GM23338 (cell line): Measurements from ENCODE around the gene SCARF1. TPM values are rescaled to one million over a fixed set of nuclear protein-coding genes. Genes with fewer than 3 reads are reported as not detected.

ENCODE experiments used
- ATAC-seq: fragments of 200-7000 bp; cut with Tn5 transposase; 3 replicates; pipeline ENCODE4 v1.9.1; 2020
- DNase-seq: peaks from one replicate; pipeline ENCODE4 v3.0.0-alpha.2; 2015; ENCODE audit warnings: low spot score
- H2AFZ ChIP-seq: fragments of 200-600 bp; sonication (generic); 2 replicates; pipeline ENCODE4 v1.8.0; 2016; ENCODE audit warnings: antibody characterized with exemption, mild to moderate bottlenecking, moderate library complexity
- H3F3A ChIP-seq: fragments of 200-600 bp; sonication (generic); replicated peaks from 2 replicates; pipeline ENCODE4 v1.8.0; 2017; ENCODE audit warnings: antibody characterized with exemption, mixed run types, low read depth
- H3K27ac ChIP-seq: fragments of 200-600 bp; sonication (generic); 2 replicates; pipeline ENCODE4 v1.6.1; 2016; ENCODE audit warnings: low read depth
- H3K27me3 ChIP-seq: fragments of 200-600 bp; sonication (generic); 2 replicates; pipeline ENCODE4 v1.8.0; 2016; ENCODE audit warnings: mild to moderate bottlenecking, mixed run types, moderate library complexity; ENCODE audit not compliant: insufficient read depth
- H3K36me3 ChIP-seq: fragments of 200-600 bp; sonication (generic); 2 replicates; pipeline ENCODE4 v1.8.0; 2016; ENCODE audit warnings: mild to moderate bottlenecking; ENCODE audit not compliant: insufficient read depth
- H3K4me1 ChIP-seq: fragments of 200-600 bp; sonication (generic); 2 replicates; pipeline ENCODE4 v1.8.0; 2016; ENCODE audit warnings: mild to moderate bottlenecking, moderate library complexity; ENCODE audit not compliant: insufficient read depth
- H3K4me2 ChIP-seq: fragments of 200-600 bp; sonication (generic); 2 replicates; pipeline ENCODE4 v1.7.1; 2017; ENCODE audit warnings: mixed run types
- H3K4me3 ChIP-seq: fragments of 200-600 bp; sonication (generic); 2 replicates; pipeline ENCODE4 v1.6.1; 2016; ENCODE audit warnings: mixed run types
- H3K79me2 ChIP-seq: fragments of 200-600 bp; sonication (generic); replicated peaks from 2 replicates; pipeline ENCODE4 v1.8.0; 2017; ENCODE audit warnings: mild to moderate bottlenecking; ENCODE audit not compliant: insufficient read depth
- H3K9me2 ChIP-seq: fragments of 200-600 bp; sonication (generic); 2 replicates; pipeline ENCODE4 v1.8.0; 2017; ENCODE audit not compliant: insufficient read depth
- H4K20me1 ChIP-seq: fragments of 200-600 bp; sonication (generic); replicated peaks from 2 replicates; pipeline ENCODE4 v1.8.0; 2017; ENCODE audit warnings: mild to moderate bottlenecking; ENCODE audit not compliant: insufficient read depth
- H3K27ac Mint-ChIP-seq: 2 replicates; pipeline ENCODE4 v1.8.0; 2020; ENCODE audit warnings: inconsistent platforms, mild to moderate bottlenecking, moderate library complexity, mixed read lengths
- H3K27me3 Mint-ChIP-seq: 3 replicates; pipeline ENCODE4 v1.8.0; 2022; ENCODE audit warnings: low read depth, mild to moderate bottlenecking, moderate library complexity, mixed read lengths, inconsistent platforms; ENCODE audit not compliant: insufficient read depth, poor library complexity
- H3K36me3 Mint-ChIP-seq: 3 replicates; pipeline ENCODE4 v1.8.0; 2021; ENCODE audit warnings: low read depth, mild to moderate bottlenecking, inconsistent platforms, moderate library complexity, mixed read lengths
- H3K4me1 Mint-ChIP-seq: 3 replicates; pipeline ENCODE4 v1.8.0; 2020; ENCODE audit warnings: mild to moderate bottlenecking, inconsistent platforms, mixed read lengths
- H3K4me3 Mint-ChIP-seq: 3 replicates; pipeline ENCODE4 v1.8.0; 2021; ENCODE audit warnings: moderate library complexity, mild to moderate bottlenecking, inconsistent platforms, mixed read lengths
- H3K9me3 Mint-ChIP-seq: 3 replicates; pipeline ENCODE4 v1.8.0; 2020; ENCODE audit warnings: moderate library complexity, mild to moderate bottlenecking, inconsistent platforms, mixed read lengths
- CREB1 ChIP-seq: fragments of 250-450 bp; sonication (Bioruptor Pico); IDR thresholded peaks from 2 replicates; pipeline ENCODE4 v1.5.0; 2020; ENCODE audit warnings: low read depth, mild to moderate bottlenecking, moderate library complexity
- EZH2 ChIP-seq: fragments of 200-600 bp; sonication (generic); IDR thresholded peaks from one replicate; pipeline ENCODE4 v1.8.0; 2017; ENCODE audit warnings: antibody characterized with exemption, mild to moderate bottlenecking, low read depth; ENCODE audit not compliant: unreplicated experiment
- EZH2phosphoT487 ChIP-seq: fragments of 200-600 bp; sonication (generic); IDR thresholded peaks from one replicate; pipeline ENCODE4 v1.8.1; 2018; ENCODE audit warnings: antibody characterized with exemption; ENCODE audit not compliant: unreplicated experiment
- JUNB ChIP-seq: IDR thresholded peaks from one replicate; pipeline ENCODE4 v1.6.1; 2016; ENCODE audit warnings: antibody characterized with exemption; ENCODE audit not compliant: unreplicated experiment
- NANOG ChIP-seq: IDR thresholded peaks from 2 replicates; pipeline ENCODE4 v1.6.1; 2016; ENCODE audit warnings: antibody characterized with exemption, borderline replicate concordance
- POLR2AphosphoS5 ChIP-seq: IDR thresholded peaks from 2 replicates; pipeline ENCODE4 v1.6.1; 2016; ENCODE audit warnings: antibody characterized with exemption, low read depth
- STAT1 ChIP-seq: IDR thresholded peaks from one replicate; pipeline ENCODE4 v1.6.1; 2016; ENCODE audit warnings: antibody characterized with exemption; ENCODE audit not compliant: unreplicated experiment
- ZNF114 ChIP-seq: fragments of 250-450 bp; sonication (Bioruptor Pico); IDR thresholded peaks from 2 replicates; pipeline ENCODE4 v1.5.0; 2020; ENCODE audit warnings: mild to moderate bottlenecking, moderate library complexity
- ZNF331 ChIP-seq: fragments of 250-450 bp; sonication (Bioruptor Pico); IDR thresholded peaks from 2 replicates; pipeline ENCODE4 v1.5.0; 2020; ENCODE audit warnings: low read depth, mild to moderate bottlenecking, moderate library complexity
- polyA plus RNA-seq: library from polyadenylated mRNA; unstranded; fragments of >200 nt; fragmentation: Nextera tagmentation; extraction: Ambion mirVana; gene quantifications from 2 replicates; pipeline ENCODE4 v1.2.1, GENCODE V29; 2016
- total RNA-seq: library from RNA; depleted of rRNA; stranded (reverse); fragments of >200 nt; shearing (Covaris generic); gene quantifications from 2 replicates; pipeline ENCODE4 v1.2.3, GENCODE V29; 2014
- TF ChIP-seq, protein P1 (sequence below): IDR thresholded peaks from one replicate; pipeline ENCODE4 v1.6.1; 2018; ENCODE audit warnings: antibody characterized with exemption; ENCODE audit not compliant: unreplicated experiment
- TF ChIP-seq, protein P2 (sequence below), 2 experiments: fragments of 200-600 bp in 1 of 2; sonication (generic) in 1 of 2; conservative IDR thresholded peaks; 2 replicates each; pipeline versions ENCODE4 v1.5.1 to v1.6.1; 2016 to 2017; ENCODE audit warnings: antibody characterized with exemption in 2 of 2, low read depth in 2 of 2, mild to moderate bottlenecking in 2 of 2, moderate library complexity in 1 of 2

SCARF1 gene
- total and polyA plus RNA-seq, 2 experiments from 2014 or later, result 0.76 to 1.6 TPM

DNA sequence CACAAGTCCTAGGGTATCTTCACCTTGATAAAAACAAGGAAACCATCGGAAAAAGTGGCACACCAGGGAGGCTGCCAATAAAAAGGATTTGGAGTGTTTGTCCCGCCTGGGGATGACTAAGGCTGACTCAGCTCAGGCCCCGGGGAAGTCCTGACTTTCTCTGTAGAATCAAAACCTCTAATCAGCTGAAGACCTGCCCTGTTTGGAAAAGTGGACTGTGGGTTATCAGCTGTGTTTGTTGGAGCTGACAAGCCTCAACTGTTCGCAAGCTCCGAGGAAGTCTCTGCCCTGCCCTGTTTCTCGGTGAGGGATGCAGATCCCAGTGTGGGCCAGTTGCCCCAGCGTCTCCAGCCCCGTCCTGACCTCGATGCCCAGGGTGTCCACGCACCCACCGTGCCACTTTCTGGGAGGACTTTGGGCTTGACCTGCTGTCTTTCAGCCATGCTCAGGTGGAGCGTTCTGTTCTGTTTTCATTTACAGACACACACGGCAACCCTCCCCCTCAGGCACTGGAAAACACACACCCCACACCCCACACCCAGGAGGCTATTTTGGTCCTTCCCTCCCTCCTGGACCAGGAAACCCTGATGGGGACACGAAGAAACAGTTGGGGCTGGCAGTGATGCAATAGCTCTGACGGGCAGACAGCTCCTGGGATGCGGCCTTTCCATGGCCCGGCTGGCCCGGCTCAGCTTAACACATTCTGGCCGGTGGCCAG lies 55.3 kb downstream of the SCARF1 start:
- Histone ChIP-seq H2AFZ (no peak overlapping the region), H3K9me2 (no peaks in the 10 kb centered on the region), H3K4me3 (no peak overlapping the region), H3K36me3 (no peaks in the 10 kb centered on the region), H3F3A (peaks cover 5% of the 10 kb centered on the region; the same call in 1 of the 2 replicates), H3K27ac (no peak overlapping the region), H3K27me3 (no peaks in the 10 kb centered on the region), H4K20me1 (no peaks in the 10 kb centered on the region), H3K4me2 (no peak overlapping the region), H3K4me1 (peaks cover 11% of the 10 kb centered on the region), H3K79me2 (no peaks in the 10 kb centered on the region)
- no peak for DNase-seq
- no peaks in the 10 kb centered on the region for H3K9me3 Mint-ChIP-seq
- TF ChIP-seq POLR2AphosphoS5 (no peak), STAT1 (no peak), ZNF114 (CRISPR knock-in tag) (no peak), CREB1 (CRISPR knock-in tag) (no peak), NANOG (no peak), ZNF331 (CRISPR knock-in tag) (no peak), EZH2 (no peak)
- TF ChIP-seq, protein P1, sequence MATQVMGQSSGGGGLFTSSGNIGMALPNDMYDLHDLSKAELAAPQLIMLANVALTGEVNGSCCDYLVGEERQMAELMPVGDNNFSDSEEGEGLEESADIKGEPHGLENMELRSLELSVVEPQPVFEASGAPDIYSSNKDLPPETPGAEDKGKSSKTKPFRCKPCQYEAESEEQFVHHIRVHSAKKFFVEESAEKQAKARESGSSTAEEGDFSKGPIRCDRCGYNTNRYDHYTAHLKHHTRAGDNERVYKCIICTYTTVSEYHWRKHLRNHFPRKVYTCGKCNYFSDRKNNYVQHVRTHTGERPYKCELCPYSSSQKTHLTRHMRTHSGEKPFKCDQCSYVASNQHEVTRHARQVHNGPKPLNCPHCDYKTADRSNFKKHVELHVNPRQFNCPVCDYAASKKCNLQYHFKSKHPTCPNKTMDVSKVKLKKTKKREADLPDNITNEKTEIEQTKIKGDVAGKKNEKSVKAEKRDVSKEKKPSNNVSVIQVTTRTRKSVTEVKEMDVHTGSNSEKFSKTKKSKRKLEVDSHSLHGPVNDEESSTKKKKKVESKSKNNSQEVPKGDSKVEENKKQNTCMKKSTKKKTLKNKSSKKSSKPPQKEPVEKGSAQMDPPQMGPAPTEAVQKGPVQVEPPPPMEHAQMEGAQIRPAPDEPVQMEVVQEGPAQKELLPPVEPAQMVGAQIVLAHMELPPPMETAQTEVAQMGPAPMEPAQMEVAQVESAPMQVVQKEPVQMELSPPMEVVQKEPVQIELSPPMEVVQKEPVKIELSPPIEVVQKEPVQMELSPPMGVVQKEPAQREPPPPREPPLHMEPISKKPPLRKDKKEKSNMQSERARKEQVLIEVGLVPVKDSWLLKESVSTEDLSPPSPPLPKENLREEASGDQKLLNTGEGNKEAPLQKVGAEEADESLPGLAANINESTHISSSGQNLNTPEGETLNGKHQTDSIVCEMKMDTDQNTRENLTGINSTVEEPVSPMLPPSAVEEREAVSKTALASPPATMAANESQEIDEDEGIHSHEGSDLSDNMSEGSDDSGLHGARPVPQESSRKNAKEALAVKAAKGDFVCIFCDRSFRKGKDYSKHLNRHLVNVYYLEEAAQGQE, result no peak
- H3K27me3 Mint-ChIP-seq, result peaks cover 14% of the 10 kb centered on the region
- peaks cover 3% of the 10 kb centered on the region; the same call in 1 of the 3 replicates for H3K36me3 Mint-ChIP-seq
- peaks cover 35% of the 10 kb centered on the region for H3K4me1 Mint-ChIP-seq
- ATAC-seq, result no peak
- no peak overlapping the region for H3K4me3 Mint-ChIP-seq
- 0 out of 2 replicates have a peak overlapping the region, but pooled peaks have one; percentile 36 for H3K27ac Mint-ChIP-seq

DNA sequence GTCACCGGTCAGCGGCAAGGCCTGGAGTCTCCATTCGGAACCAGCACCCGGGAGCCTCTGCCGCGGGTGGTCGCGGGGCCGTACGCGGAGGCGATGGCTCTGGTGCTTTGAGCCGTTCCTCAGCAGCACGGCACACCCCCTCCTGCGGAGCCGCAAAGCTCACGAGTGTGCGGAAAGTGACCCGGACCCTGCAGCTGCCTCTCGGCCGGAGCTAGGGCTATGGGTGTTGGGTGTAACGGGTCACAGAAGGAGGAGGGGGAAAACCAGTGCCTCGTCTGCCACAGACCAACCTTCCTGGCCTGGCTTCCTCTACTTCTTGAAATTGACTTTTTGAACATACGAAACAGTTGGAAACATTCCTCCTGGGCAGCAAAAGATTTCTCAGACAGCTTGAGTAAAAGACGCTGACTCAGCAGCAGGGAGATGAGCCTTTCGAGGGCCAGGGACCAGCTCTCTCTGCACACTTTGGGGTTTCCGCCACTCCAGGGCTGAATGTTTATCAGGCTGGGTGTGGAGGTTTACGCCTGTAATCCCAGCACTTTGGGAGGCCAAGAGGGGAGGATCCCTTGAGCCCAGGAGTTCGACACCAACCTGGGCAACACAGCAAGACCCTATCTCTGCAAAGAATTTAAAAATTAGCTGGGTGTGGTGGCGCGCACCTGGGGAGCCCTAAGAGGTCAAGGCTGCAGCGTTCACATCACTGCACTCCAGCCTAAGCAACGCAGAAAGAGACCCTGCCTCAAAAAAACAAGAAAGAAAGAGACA lies 56.5 kb downstream of the SCARF1 start:
- Histone ChIP-seq H3K36me3 (no peaks in the 10 kb centered on the region), H3K4me2 (no peak overlapping the region), H4K20me1 (no peaks in the 10 kb centered on the region), H3K4me1 (peaks cover 17% of the 10 kb centered on the region), H3F3A (peaks cover 5% of the 10 kb centered on the region; the same call in 1 of the 2 replicates), H3K27ac (no peak overlapping the region), H3K79me2 (no peaks in the 10 kb centered on the region), H3K4me3 (no peak overlapping the region), H2AFZ (no peak overlapping the region), H3K27me3 (no peaks in the 10 kb centered on the region), H3K9me2 (no peaks in the 10 kb centered on the region)
- H3K4me1 Mint-ChIP-seq, result peaks cover 41% of the 10 kb centered on the region
- peak overlapping the region; percentile 42; the same call in 1 of the 2 replicates for H3K27ac Mint-ChIP-seq
- ATAC-seq, result no peak; the same call in 2 of the 3 replicates
- no peaks in the 10 kb centered on the region for H3K9me3 Mint-ChIP-seq
- no peak overlapping the region for H3K4me3 Mint-ChIP-seq
- DNase-seq, result peak; percentile 44
- peaks cover 8% of the 10 kb centered on the region; the same call in 2 of the 3 replicates for H3K36me3 Mint-ChIP-seq
- H3K27me3 Mint-ChIP-seq, result peaks cover 15% of the 10 kb centered on the region
- TF ChIP-seq, protein P2, sequence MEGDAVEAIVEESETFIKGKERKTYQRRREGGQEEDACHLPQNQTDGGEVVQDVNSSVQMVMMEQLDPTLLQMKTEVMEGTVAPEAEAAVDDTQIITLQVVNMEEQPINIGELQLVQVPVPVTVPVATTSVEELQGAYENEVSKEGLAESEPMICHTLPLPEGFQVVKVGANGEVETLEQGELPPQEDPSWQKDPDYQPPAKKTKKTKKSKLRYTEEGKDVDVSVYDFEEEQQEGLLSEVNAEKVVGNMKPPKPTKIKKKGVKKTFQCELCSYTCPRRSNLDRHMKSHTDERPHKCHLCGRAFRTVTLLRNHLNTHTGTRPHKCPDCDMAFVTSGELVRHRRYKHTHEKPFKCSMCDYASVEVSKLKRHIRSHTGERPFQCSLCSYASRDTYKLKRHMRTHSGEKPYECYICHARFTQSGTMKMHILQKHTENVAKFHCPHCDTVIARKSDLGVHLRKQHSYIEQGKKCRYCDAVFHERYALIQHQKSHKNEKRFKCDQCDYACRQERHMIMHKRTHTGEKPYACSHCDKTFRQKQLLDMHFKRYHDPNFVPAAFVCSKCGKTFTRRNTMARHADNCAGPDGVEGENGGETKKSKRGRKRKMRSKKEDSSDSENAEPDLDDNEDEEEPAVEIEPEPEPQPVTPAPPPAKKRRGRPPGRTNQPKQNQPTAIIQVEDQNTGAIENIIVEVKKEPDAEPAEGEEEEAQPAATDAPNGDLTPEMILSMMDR (conservative IDR thresholded peaks at IDR 0.05; ENCODE audit: low read depth in 2 of 2), result no peak
- TF ChIP-seq NANOG (no peak), JUNB (no peak), EZH2phosphoT487 (no peak), ZNF114 (CRISPR knock-in tag) (no peak), POLR2AphosphoS5 (no peak)
